HCT116 (cell line): Measurements from ENCODE around the gene NOL3. TPM values are rescaled to one million over a fixed set of nuclear protein-coding genes. Genes with fewer than 3 reads are reported as not detected.

Source experiments
- ATAC-seq: fragments of 200-7000 bp; cut with Tn5 transposase; 2 replicates; pipeline ENCODE4 v1.9.1; 2020; ENCODE audit warnings: mild to moderate bottlenecking, moderate library complexity
- BruUV-seq: library from RNA; stranded (reverse); fragments of 400-500 nt; replicated peaks from 2 replicates; lab custom pipeline; 2021; lab: Mats Ljungman, UMichigan
- CTCF ChIA-PET: fragments of 300-600 bp; sonication (Branson Sonifier 250); formaldehyde crosslinking; loops from one replicate; lab custom pipeline; 2021; ENCODE audit warnings: antibody characterized with exemption; lab: Charles Lee
- POLR2A ChIA-PET: fragments of 300-600, 350-600 bp; sonication (Branson Sonifier 250); formaldehyde crosslinking; loops from one replicate; lab custom pipeline; 2021; ENCODE audit warnings: antibody characterized with exemption; lab: Charles Lee
- RAD21 ChIA-PET, 2 experiments: fragments of 300-600 bp; sonication (Branson Sonifier 250); formaldehyde crosslinking; loops; one replicate each; lab custom pipeline; 2023; ENCODE audit warnings: low total read pairs in 2 of 2; ENCODE audit not compliant: uncharacterized antibody in 2 of 2, unreplicated experiment in 2 of 2, low non-redundant PET in 1 of 2; lab: Charles Lee
- DNase-seq: peaks from one replicate; pipeline ENCODE4 v3.0.0-alpha.2; 2010; ENCODE audit warnings: low read depth, low spot score
- H2AFZ ChIP-seq: fragments of 200-600 bp; shearing (Covaris generic), sonication (generic); 2 replicates; pipeline ENCODE4 v1.6.1; 2017; ENCODE audit warnings: low read depth, mixed run types, mixed read lengths, antibody characterized with exemption, low read length; ENCODE audit not compliant: poor library complexity, severe bottlenecking
- H3K27ac ChIP-seq: 2 replicates; pipeline ENCODE4 v1.5.1; 2012; ENCODE audit warnings: low read depth, low read length
- H3K27me3 ChIP-seq: fragments of 200-600 bp; sonication (generic); 2 replicates; pipeline ENCODE4 v1.6.1; 2016; ENCODE audit warnings: mixed run types, low read length, mixed read lengths; ENCODE audit not compliant: insufficient read depth
- H3K36me3 ChIP-seq, 2 experiments: fragments of 200-500 bp in 1 of 2; fragments of 200-600 bp in 1 of 2; sonication (Bioruptor generic) in 1 of 2; sonication (generic) in 1 of 2; 2 replicates each; pipeline versions ENCODE4 v1.5.1 to v1.6.1; 2014 to 2016; ENCODE audit warnings: low read length in 2 of 2, inconsistent platforms in 1 of 2, mixed read lengths in 1 of 2, mixed run types in 1 of 2; ENCODE audit not compliant: insufficient read depth in 2 of 2, control insufficient read depth in 1 of 2
- H3K4me1 ChIP-seq, 2 experiments: fragments of 200-600 bp in 1 of 2; sonication (generic) in 1 of 2; 2 replicates each; pipeline versions ENCODE4 v1.5.1 to v1.6.1; 2012 to 2017; ENCODE audit warnings: low read length in 2 of 2, inconsistent platforms in 1 of 2, mild to moderate bottlenecking in 1 of 2, mixed read lengths in 1 of 2, mixed run types in 1 of 2, moderate library complexity in 1 of 2; ENCODE audit not compliant: insufficient read depth in 2 of 2, control insufficient read depth in 1 of 2
- H3K4me2 ChIP-seq: fragments of 200-600 bp; sonication (generic); 2 replicates; pipeline ENCODE4 v1.6.1; 2017; ENCODE audit warnings: mixed run types, low read length, mixed read lengths
- H3K4me3 ChIP-seq, 2 experiments: fragments of 200-600 bp in 1 of 2; sonication (generic) in 1 of 2; replicated peaks in 1 of 2; 2 replicates each; pipeline ENCODE4 v1.5.1; 2011 to 2016; ENCODE audit warnings: low read length in 2 of 2, control low read depth in 1 of 2, low read depth in 1 of 2, mild to moderate bottlenecking in 1 of 2, mixed read lengths in 1 of 2, mixed run types in 1 of 2
- H3K79me2 ChIP-seq: fragments of 200-600 bp; sonication (generic); 2 replicates; pipeline ENCODE4 v1.6.1; 2017; ENCODE audit warnings: mild to moderate bottlenecking, mixed run types, low read length, moderate library complexity, mixed read lengths; ENCODE audit not compliant: insufficient read depth
- H3K9ac ChIP-seq: fragments of 200-600 bp; sonication (generic); 2 replicates; pipeline ENCODE4 v1.6.1; 2016; ENCODE audit warnings: low read length, mixed read lengths
- H3K9me2 ChIP-seq: fragments of 200-600 bp; sonication (generic), shearing (Covaris generic); 2 replicates; pipeline ENCODE4 v1.6.1; 2017; ENCODE audit warnings: mixed run types, mild to moderate bottlenecking, moderate library complexity; ENCODE audit not compliant: insufficient read depth
- H3K9me3 ChIP-seq, 2 experiments: fragments of 200-500 bp in 1 of 2; fragments of 200-600 bp in 1 of 2; sonication (Bioruptor generic) in 1 of 2; sonication (generic) in 1 of 2; 2 replicates each; pipeline ENCODE4 v1.6.1; 2014 to 2017; ENCODE audit warnings: low read length in 2 of 2, mixed read lengths in 2 of 2, inconsistent platforms in 1 of 2, low read depth in 1 of 2, mild to moderate bottlenecking in 1 of 2, mixed run types in 1 of 2, moderate library complexity in 1 of 2; ENCODE audit not compliant: control insufficient read depth in 1 of 2, insufficient read depth in 1 of 2
- H4K20me1 ChIP-seq: fragments of 200-600 bp; sonication (generic), shearing (Covaris generic); 2 replicates; pipeline ENCODE4 v1.6.1; 2017; ENCODE audit warnings: mixed run types, mild to moderate bottlenecking, moderate library complexity; ENCODE audit not compliant: insufficient read depth
- CBX3 ChIP-seq: IDR thresholded peaks from 2 replicates; pipeline ENCODE4 v1.6.1; 2012; ENCODE audit warnings: low read depth
- EGR1 ChIP-seq: IDR thresholded peaks from 2 replicates; pipeline ENCODE4 v1.6.1; 2012; ENCODE audit warnings: low read depth
- ELF1 ChIP-seq: IDR thresholded peaks from 2 replicates; pipeline ENCODE4 v1.6.1; 2012; ENCODE audit warnings: low read depth, borderline replicate concordance
- FOSL1 ChIP-seq: IDR thresholded peaks from 2 replicates; pipeline ENCODE4 v1.6.1; 2012; ENCODE audit warnings: low read depth
- JUND ChIP-seq: IDR thresholded peaks from 2 replicates; pipeline ENCODE4 v1.6.1; 2012
- RAD21 ChIP-seq: IDR thresholded peaks from 2 replicates; pipeline ENCODE4 v1.6.1; 2012; ENCODE audit warnings: low read depth, mild to moderate bottlenecking
- SIN3A ChIP-seq: IDR thresholded peaks from 2 replicates; pipeline ENCODE4 v1.6.1; 2012; ENCODE audit warnings: low read depth
- SRF ChIP-seq: IDR thresholded peaks from 2 replicates; pipeline ENCODE4 v1.6.1; 2012; ENCODE audit warnings: low read depth
- TCF7L2 ChIP-seq: IDR thresholded peaks from 2 replicates; pipeline ENCODE4 v1.7.0; 2011; ENCODE audit warnings: borderline replicate concordance, inconsistent platforms; ENCODE audit not compliant: insufficient read depth, insufficient read length; ENCODE audit errors: extremely low read depth
- YY1 ChIP-seq: IDR thresholded peaks from 2 replicates; pipeline ENCODE4 v1.6.1; 2011; ENCODE audit warnings: low read length, low read depth, moderate library complexity, mild to moderate bottlenecking; ENCODE audit not compliant: insufficient replicate concordance; ENCODE audit errors: extremely low read depth
- ZFX ChIP-seq: fragments of 450-650 bp; IDR thresholded peaks from 2 replicates; pipeline ENCODE4 v1.6.1; 2017
- ZNF274 ChIP-seq: fragments of 200-500 bp; sonication (Bioruptor generic); IDR thresholded peaks from 2 replicates; pipeline ENCODE4 v1.6.1; 2014; ENCODE audit warnings: mild to moderate bottlenecking, low read depth, low read length, inconsistent platforms
- intact Hi-C: fragments of 100-400 bp; cut with micrococcal nuclease; formaldehyde crosslinking; loops from 2 replicates; pipeline ENCODE4 v1.10.0; 2022
- total RNA-seq: library from RNA; stranded (reverse); gene quantifications from one replicate; pipeline ENCODE4 v1.2.1, GENCODE V29; 2021; ENCODE audit not compliant: unreplicated experiment
- TF ChIP-seq, protein P1 (sequence below): IDR thresholded peaks from 2 replicates; pipeline ENCODE4 v1.6.1; 2011; ENCODE audit warnings: mild to moderate bottlenecking, low read length, moderate library complexity; ENCODE audit not compliant: insufficient replicate concordance; ENCODE audit errors: extremely low read depth
- TF ChIP-seq, protein P2 (sequence below): IDR thresholded peaks from 2 replicates; pipeline ENCODE4 v1.6.1; 2012
- TF ChIP-seq, protein P3 (sequence below): IDR thresholded peaks from 2 replicates; pipeline ENCODE4 v1.6.1; 2012; ENCODE audit warnings: low read depth

The NOL3 gene
- total RNA-seq, 1 experiment from 2014 or later, result 54.0 TPM

DNA sequence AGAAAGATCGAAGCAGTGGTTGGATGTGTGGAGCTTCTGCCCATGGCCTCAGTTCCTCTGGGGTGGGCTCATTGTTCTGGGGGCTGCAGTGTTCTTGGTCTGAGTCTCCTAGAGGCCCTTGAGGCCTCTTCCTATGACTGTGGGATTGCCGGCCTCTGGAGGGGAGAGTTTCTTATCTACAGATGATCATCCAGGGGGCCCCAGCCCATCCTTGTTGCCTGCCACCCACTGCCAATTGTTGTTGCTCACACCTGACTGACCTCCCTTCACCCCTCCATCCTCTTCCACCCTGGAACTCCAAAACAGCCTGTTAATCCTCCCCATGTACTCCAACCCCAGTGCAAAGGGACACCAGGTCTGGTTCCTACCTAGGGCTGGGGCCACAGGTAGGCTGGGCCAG is 25.4 kb upstream of the NOL3 start (continued):
- TF ChIP-seq, protein P1, sequence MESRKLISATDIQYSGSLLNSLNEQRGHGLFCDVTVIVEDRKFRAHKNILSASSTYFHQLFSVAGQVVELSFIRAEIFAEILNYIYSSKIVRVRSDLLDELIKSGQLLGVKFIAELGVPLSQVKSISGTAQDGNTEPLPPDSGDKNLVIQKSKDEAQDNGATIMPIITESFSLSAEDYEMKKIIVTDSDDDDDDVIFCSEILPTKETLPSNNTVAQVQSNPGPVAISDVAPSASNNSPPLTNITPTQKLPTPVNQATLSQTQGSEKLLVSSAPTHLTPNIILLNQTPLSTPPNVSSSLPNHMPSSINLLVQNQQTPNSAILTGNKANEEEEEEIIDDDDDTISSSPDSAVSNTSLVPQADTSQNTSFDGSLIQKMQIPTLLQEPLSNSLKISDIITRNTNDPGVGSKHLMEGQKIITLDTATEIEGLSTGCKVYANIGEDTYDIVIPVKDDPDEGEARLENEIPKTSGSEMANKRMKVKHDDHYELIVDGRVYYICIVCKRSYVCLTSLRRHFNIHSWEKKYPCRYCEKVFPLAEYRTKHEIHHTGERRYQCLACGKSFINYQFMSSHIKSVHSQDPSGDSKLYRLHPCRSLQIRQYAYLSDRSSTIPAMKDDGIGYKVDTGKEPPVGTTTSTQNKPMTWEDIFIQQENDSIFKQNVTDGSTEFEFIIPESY, result no peak
- TF ChIP-seq RAD21, result no peak

DNA sequence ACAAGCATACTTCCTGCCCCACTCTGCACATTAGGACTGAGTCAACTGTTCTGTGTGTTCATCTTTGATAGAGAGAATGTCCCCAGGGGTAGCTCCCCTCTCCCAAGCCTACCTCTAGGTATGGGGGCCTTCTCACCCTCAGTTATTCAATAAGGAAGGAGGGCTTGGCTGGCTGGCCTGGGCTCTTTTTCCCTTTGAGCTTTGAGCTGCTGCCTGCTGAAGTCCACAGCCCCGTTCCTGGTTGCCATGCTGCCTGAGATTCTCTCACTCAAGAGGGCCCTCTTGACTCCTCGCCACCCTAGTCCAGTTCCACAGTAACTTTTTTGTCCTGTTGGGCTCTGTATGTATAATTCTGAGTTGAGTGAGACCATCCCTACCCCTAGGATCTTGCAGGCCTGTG is 24.6 kb upstream of the NOL3 start:
- H3K36me3 ChIP-seq, result peaks cover 26 to 52% of the 10 kb centered on the region in 2 experiments
- intact Hi-C loops, result no loop called here
- no peaks in the 10 kb centered on the region for H3K9me3 ChIP-seq
- no peak for DNase-seq
- TF ChIP-seq ELF1 (no peak), SRF (no peak), FOSL1 (no peak), ZNF274 (no peak), YY1 (no peak), EGR1 (no peak), CBX3 (no peak), RAD21 (no peak), ZFX (no peak), JUND (no peak), SIN3A (no peak), TCF7L2 (no peak)
- TF ChIP-seq, protein P2, sequence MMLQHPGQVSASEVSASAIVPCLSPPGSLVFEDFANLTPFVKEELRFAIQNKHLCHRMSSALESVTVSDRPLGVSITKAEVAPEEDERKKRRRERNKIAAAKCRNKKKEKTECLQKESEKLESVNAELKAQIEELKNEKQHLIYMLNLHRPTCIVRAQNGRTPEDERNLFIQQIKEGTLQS, result no peak
- TF ChIP-seq, protein P1, result no peak
- TF ChIP-seq, protein P3, sequence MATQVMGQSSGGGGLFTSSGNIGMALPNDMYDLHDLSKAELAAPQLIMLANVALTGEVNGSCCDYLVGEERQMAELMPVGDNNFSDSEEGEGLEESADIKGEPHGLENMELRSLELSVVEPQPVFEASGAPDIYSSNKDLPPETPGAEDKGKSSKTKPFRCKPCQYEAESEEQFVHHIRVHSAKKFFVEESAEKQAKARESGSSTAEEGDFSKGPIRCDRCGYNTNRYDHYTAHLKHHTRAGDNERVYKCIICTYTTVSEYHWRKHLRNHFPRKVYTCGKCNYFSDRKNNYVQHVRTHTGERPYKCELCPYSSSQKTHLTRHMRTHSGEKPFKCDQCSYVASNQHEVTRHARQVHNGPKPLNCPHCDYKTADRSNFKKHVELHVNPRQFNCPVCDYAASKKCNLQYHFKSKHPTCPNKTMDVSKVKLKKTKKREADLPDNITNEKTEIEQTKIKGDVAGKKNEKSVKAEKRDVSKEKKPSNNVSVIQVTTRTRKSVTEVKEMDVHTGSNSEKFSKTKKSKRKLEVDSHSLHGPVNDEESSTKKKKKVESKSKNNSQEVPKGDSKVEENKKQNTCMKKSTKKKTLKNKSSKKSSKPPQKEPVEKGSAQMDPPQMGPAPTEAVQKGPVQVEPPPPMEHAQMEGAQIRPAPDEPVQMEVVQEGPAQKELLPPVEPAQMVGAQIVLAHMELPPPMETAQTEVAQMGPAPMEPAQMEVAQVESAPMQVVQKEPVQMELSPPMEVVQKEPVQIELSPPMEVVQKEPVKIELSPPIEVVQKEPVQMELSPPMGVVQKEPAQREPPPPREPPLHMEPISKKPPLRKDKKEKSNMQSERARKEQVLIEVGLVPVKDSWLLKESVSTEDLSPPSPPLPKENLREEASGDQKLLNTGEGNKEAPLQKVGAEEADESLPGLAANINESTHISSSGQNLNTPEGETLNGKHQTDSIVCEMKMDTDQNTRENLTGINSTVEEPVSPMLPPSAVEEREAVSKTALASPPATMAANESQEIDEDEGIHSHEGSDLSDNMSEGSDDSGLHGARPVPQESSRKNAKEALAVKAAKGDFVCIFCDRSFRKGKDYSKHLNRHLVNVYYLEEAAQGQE, result no peak
- TF ChIP-seq, all 23 proteins: peak for 0
- Histone ChIP-seq H3K9me2 (no peaks in the 10 kb centered on the region), H2AFZ (no peak overlapping the region), H3K27me3 (no peaks in the 10 kb centered on the region), H3K4me2 (no peak overlapping the region), H3K27ac (no peak overlapping the region), H4K20me1 (no peaks in the 10 kb centered on the region), H3K4me1 (peaks cover 0 to 6% of the 10 kb centered on the region in 2 experiments; a peak in 2 of 4 replicates), H3K79me2 (no peaks in the 10 kb centered on the region), H3K9ac (no peak overlapping the region), H3K4me3 (no peak overlapping the region)
- ChIA-PET CTCF (no interaction called here), RAD21 (no interaction called here), POLR2A (no interaction called here)
- no TSS peak for BruUV-seq
- ATAC-seq, result no peak
